ENCODE measurements around the gene TRIM43. TPM values are rescaled to one million over a fixed set of nuclear protein-coding genes. Genes with fewer than 3 reads are reported as not detected.
"Not testable (repeated sequence)": the region's sequence is repeated elsewhere in the genome, so short reads cannot be mapped to it uniquely, and the experiment has no call there.

TRIM43 gene
- polyA plus RNA-seq, 3 donors: not detected

DNA sequence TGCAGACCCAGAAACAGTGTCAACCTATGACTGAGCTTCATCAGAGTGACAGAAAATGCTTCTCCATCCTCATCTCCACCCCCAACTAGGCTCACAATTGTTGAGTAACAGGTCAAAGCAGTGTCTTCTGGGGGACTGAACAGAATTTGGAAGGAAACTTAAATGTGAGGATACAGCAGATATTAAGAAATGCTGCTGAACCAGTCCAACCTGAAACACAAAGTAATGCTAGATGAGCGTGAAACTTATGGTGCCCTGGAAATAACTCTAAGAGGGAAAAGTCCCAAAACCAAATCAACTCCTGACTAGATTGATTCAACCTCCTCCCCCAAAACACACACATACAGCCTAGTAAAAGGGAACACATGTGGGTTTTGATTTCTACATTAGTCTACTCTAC lies 7.5 kb upstream of the TRIM43 start:
- H3K36me3 ChIP-seq (replicated peaks in 1 of 2; ENCODE audit: control insufficient read depth in 1 of 2, insufficient read depth in 2 of 2, low read length in 2 of 2); H3K4me1 ChIP-seq (ENCODE audit: control insufficient read depth in 1 of 2, insufficient read depth in 2 of 2, low read length in 2 of 2); H3K4me1 Mint-ChIP-seq: not testable (repeated sequence)

DNA sequence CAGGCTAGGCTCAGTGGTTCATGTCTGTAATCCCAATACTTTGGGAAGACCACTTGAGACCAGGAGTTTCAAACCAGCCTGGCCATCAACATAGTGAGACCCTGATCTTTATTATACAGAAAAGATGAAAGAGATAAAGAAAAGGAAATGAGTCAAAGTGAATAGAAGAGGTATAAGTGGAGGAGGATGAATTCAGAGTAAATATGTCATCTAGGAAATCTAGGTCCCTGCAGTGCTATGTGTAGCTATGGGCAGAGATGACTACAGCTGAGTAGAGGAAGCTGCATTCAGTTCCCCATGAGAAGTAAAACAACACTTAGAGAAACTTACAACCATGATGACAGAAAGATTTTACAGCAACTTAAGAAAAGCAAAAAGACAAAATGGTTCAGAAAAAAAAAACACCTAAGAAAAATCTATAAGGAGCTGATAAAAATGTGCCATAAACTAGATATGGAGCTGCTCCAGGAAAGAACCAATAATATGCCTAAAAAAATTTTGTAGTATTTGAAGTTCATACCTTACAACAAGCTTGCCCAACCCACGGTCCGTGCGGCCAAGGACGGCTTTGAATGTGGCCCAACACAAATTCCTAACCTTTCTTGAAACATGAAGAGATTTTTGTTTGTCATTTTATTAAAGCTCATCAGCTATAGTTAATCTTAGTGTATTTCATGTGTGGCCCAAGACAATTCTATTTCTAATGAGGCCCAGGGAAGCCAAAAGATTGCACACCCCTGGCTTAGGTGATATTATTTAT lies 1.8 kb upstream of the TRIM43 start:
- H3K4me3 Mint-ChIP-seq; H3K9me3 Mint-ChIP-seq; H3K9ac ChIP-seq (ENCODE audit: insufficient read depth, low read length, poor library complexity, severe bottlenecking); H3K36me3 Mint-ChIP-seq; intact Hi-C loops (cut with micrococcal nuclease); H3K4me1 ChIP-seq (ENCODE audit: control insufficient read depth in 1 of 2, insufficient read depth in 2 of 2, low read length in 2 of 2); H3K79me2 ChIP-seq (ENCODE audit: insufficient read depth, low read length); H4K20me1 ChIP-seq (ENCODE audit: insufficient read depth, low read length); H3K27ac Mint-ChIP-seq; H3K4me1 Mint-ChIP-seq; H3K27ac ChIP-seq (ENCODE audit: low read depth in 1 of 2, low read length in 2 of 2); H3K27me3 Mint-ChIP-seq (ENCODE audit: low read depth in 3 of 3); H2AFZ ChIP-seq (ENCODE audit: insufficient read depth, low read depth, low read length, poor library complexity, severe bottlenecking); H3K9me3 ChIP-seq (replicated peaks in 1 of 2; ENCODE audit: control insufficient read depth in 1 of 2, insufficient read depth in 1 of 2, low read length in 2 of 2); H3K36me3 ChIP-seq (replicated peaks in 1 of 2; ENCODE audit: control insufficient read depth in 1 of 2, insufficient read depth in 2 of 2, low read length in 2 of 2); DNase-seq; H3K27me3 ChIP-seq (ENCODE audit: control insufficient read depth in 2 of 2, insufficient read depth in 2 of 2, low read length in 2 of 2); H3K4me3 ChIP-seq (replicated peaks in 1 of 3; ENCODE audit: low read depth in 2 of 3, low read length in 3 of 3); H3K4me2 ChIP-seq (replicated peaks; ENCODE audit: extremely low read depth, low read length, poor library complexity, severe bottlenecking): not testable (repeated sequence)
- no CpG with 5 or more reads among the region's 4 CpGs for WGBS (ENCODE audit: insufficient coverage)

More for the DNA sequence above, 7.5 kb upstream of the TRIM43 start:
- H3K4me3 Mint-ChIP-seq; H3K27ac Mint-ChIP-seq; H4K20me1 ChIP-seq (ENCODE audit: insufficient read depth, low read length); H3K4me3 ChIP-seq (replicated peaks in 1 of 3; ENCODE audit: low read depth in 2 of 3, low read length in 3 of 3); H3K9me3 ChIP-seq (replicated peaks in 1 of 2; ENCODE audit: control insufficient read depth in 1 of 2, insufficient read depth in 1 of 2, low read length in 2 of 2); H3K9me3 Mint-ChIP-seq; H3K4me2 ChIP-seq (replicated peaks; ENCODE audit: extremely low read depth, low read length, poor library complexity, severe bottlenecking); H3K36me3 Mint-ChIP-seq; H3K27ac ChIP-seq (ENCODE audit: low read depth in 1 of 2, low read length in 2 of 2); intact Hi-C loops (cut with micrococcal nuclease); H3K27me3 ChIP-seq (ENCODE audit: control insufficient read depth in 2 of 2, insufficient read depth in 2 of 2, low read length in 2 of 2); H2AFZ ChIP-seq (ENCODE audit: insufficient read depth, low read depth, low read length, poor library complexity, severe bottlenecking); H3K27me3 Mint-ChIP-seq (ENCODE audit: low read depth in 3 of 3); DNase-seq; H3K9ac ChIP-seq (ENCODE audit: insufficient read depth, low read length, poor library complexity, severe bottlenecking); H3K79me2 ChIP-seq (ENCODE audit: insufficient read depth, low read length): not testable (repeated sequence)
- WGBS (ENCODE audit: insufficient coverage): no CpG with 5 or more reads among the region's 1 CpG

DNA sequence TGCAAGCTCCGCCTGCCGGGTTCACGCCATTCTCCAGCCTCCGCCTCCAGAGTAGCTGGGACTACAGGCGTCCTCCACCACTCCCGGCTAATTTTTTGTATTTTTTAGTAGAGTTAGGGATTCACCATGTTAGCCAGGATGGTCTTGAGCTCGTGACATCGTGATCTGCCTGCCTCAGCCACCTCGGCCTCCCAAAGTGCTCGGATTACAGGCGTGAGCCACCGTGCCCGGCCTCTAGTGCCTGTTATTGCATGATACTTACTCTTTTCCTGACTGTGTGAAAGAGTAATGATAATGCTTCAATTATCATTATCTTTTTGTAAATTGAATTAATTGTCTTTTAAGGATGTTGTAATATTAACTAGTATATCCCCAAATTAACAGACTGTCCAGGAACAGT lies 1.2 kb downstream of the TRIM43 start:
- 67% methylated on average over 1 of the region's 13 CpGs for WGBS (ENCODE audit: insufficient coverage)
- H3K27ac Mint-ChIP-seq; H3K27me3 ChIP-seq (ENCODE audit: control insufficient read depth in 2 of 2, insufficient read depth in 2 of 2, low read length in 2 of 2); H2AFZ ChIP-seq (ENCODE audit: insufficient read depth, low read depth, low read length, poor library complexity, severe bottlenecking); H3K4me2 ChIP-seq (replicated peaks; ENCODE audit: extremely low read depth, low read length, poor library complexity, severe bottlenecking); H3K79me2 ChIP-seq (ENCODE audit: insufficient read depth, low read length); H3K36me3 Mint-ChIP-seq; H3K4me1 ChIP-seq (ENCODE audit: control insufficient read depth in 1 of 2, insufficient read depth in 2 of 2, low read length in 2 of 2); H3K27me3 Mint-ChIP-seq (ENCODE audit: low read depth in 3 of 3); intact Hi-C loops (cut with micrococcal nuclease); H3K4me3 Mint-ChIP-seq; H3K9ac ChIP-seq (ENCODE audit: insufficient read depth, low read length, poor library complexity, severe bottlenecking); H4K20me1 ChIP-seq (ENCODE audit: insufficient read depth, low read length); H3K9me3 ChIP-seq (replicated peaks in 1 of 2; ENCODE audit: control insufficient read depth in 1 of 2, insufficient read depth in 1 of 2, low read length in 2 of 2); H3K27ac ChIP-seq (ENCODE audit: low read depth in 1 of 2, low read length in 2 of 2); DNase-seq; H3K4me3 ChIP-seq (replicated peaks in 1 of 3; ENCODE audit: low read depth in 2 of 3, low read length in 3 of 3); H3K36me3 ChIP-seq (replicated peaks in 1 of 2; ENCODE audit: control insufficient read depth in 1 of 2, insufficient read depth in 2 of 2, low read length in 2 of 2); H3K4me1 Mint-ChIP-seq; H3K9me3 Mint-ChIP-seq: not testable (repeated sequence)

DNA sequence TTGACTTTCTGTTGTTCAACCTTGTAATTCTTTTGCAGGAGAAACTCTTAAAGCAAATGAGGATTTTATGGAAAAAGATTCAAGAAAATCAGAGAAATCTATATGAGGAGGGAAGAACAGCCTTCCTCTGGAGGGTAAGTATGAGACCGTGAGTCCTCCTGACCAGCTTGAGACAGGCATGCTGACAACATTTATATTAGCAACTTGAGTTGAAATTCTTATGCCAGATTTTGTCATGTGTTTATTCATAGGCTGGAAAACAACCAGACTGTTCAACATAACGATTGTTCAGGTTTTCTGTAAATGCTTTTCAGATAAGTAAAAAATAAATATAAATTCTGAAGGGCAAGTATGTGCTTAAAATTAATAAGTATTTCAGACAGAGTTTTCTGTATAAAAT lies 3.2 kb downstream of the TRIM43 start:
- H3K4me1 Mint-ChIP-seq; H3K9me3 Mint-ChIP-seq; H3K9ac ChIP-seq (ENCODE audit: insufficient read depth, low read length, poor library complexity, severe bottlenecking); H3K27ac Mint-ChIP-seq; H3K36me3 ChIP-seq (replicated peaks in 1 of 2; ENCODE audit: control insufficient read depth in 1 of 2, insufficient read depth in 2 of 2, low read length in 2 of 2); H3K9me3 ChIP-seq (replicated peaks in 1 of 2; ENCODE audit: control insufficient read depth in 1 of 2, insufficient read depth in 1 of 2, low read length in 2 of 2); H3K79me2 ChIP-seq (ENCODE audit: insufficient read depth, low read length); H3K4me3 Mint-ChIP-seq; H4K20me1 ChIP-seq (ENCODE audit: insufficient read depth, low read length); intact Hi-C loops (cut with micrococcal nuclease); H3K4me3 ChIP-seq (replicated peaks in 1 of 3; ENCODE audit: low read depth in 2 of 3, low read length in 3 of 3); H3K36me3 Mint-ChIP-seq; H2AFZ ChIP-seq (ENCODE audit: insufficient read depth, low read depth, low read length, poor library complexity, severe bottlenecking); H3K4me1 ChIP-seq (ENCODE audit: control insufficient read depth in 1 of 2, insufficient read depth in 2 of 2, low read length in 2 of 2); DNase-seq; H3K4me2 ChIP-seq (replicated peaks; ENCODE audit: extremely low read depth, low read length, poor library complexity, severe bottlenecking); H3K27ac ChIP-seq (ENCODE audit: low read depth in 1 of 2, low read length in 2 of 2); H3K27me3 Mint-ChIP-seq (ENCODE audit: low read depth in 3 of 3); H3K27me3 ChIP-seq (ENCODE audit: control insufficient read depth in 2 of 2, insufficient read depth in 2 of 2, low read length in 2 of 2): not testable (repeated sequence)
- no CpG with 5 or more reads among the region's 2 CpGs for WGBS (ENCODE audit: insufficient coverage)

All from CD14-positive monocyte (primary cell).